Activated CD4-positive, alpha-beta memory T cell treated with anti-CD3 and anti-CD28 coated beads, Interleukin-2, amount 10 ng/mL, durations not matched to agents 7 days and 5 days (primary cell): ENCODE data around the gene PCDHB15. TPM values are rescaled to one million over a fixed set of nuclear protein-coding genes. Genes with fewer than 3 reads are reported as not detected.
"Not testable (repeated sequence)": the region's sequence is repeated elsewhere in the genome, so short reads cannot be mapped to it uniquely, and the experiment has no call there.

Experiments
- CTCF ChIA-PET: fragments of 350-600 bp; sonication (Branson Sonifier 250); formaldehyde crosslinking; loops from one replicate; lab custom pipeline; 2021; ENCODE audit warnings: antibody characterized with exemption, inconsistent platforms; lab: Charles Lee
- POLR2A ChIA-PET: fragments of 350-600 bp; sonication (Branson Sonifier 250); formaldehyde crosslinking; loops from one replicate; lab custom pipeline; 2021; ENCODE audit warnings: antibody characterized with exemption; lab: Charles Lee
- DNase-seq: peaks from one replicate; pipeline ENCODE4 v3.0.0-alpha.2; 2020
- H3K27ac Mint-ChIP-seq: one replicate; pipeline ENCODE4 v1.8.0; 2021; ENCODE audit warnings: mild to moderate bottlenecking, mixed read lengths
- H3K27me3 Mint-ChIP-seq: one replicate; pipeline ENCODE4 v1.8.0; 2021; ENCODE audit warnings: mixed read lengths
- H3K36me3 Mint-ChIP-seq: one replicate; pipeline ENCODE4 v1.8.0; 2021; ENCODE audit warnings: low read depth, mixed read lengths
- H3K4me1 Mint-ChIP-seq: one replicate; pipeline ENCODE4 v1.8.0; 2021; ENCODE audit warnings: mixed read lengths
- H3K4me3 Mint-ChIP-seq: one replicate; pipeline ENCODE4 v1.8.0; 2021; ENCODE audit warnings: mild to moderate bottlenecking, mixed read lengths
- H3K9me3 Mint-ChIP-seq: one replicate; pipeline ENCODE4 v1.8.0; 2021; ENCODE audit warnings: mixed read lengths
- total RNA-seq, 2 experiments: library from RNA; stranded (reverse); gene quantifications; one replicate each; pipeline ENCODE4 v1.2.3, GENCODE V29; 2021

Gene PCDHB15
- not detected for total RNA-seq

DNA sequence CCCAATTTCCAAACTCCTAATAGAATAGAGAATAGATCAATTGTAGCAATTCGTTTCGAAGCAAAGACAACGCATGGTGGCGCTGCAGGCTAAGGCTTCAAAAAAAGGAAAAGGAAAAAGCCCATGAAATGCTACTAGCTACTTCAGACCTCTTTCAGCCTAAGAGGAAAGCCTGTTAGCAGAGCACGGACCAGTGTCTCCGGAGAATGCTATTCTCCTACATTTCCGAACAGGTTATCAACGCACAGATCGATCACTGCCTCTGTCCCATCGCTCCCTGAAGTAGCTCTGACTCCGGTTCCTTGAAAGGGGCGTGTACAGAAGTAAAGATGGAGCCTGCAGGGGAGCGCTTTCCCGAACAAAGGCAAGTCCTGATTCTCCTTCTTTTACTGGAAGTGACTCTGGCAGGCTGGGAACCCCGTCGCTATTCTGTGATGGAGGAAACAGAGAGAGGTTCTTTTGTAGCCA is at the start of gene PCDHB15:
PCDHB15 (plus strand) TSS at position 146 of the 468 bp plus-strand sequence; CDS start at position 330, 184 bp downstream.
- H3K4me1 Mint-ChIP-seq, result no peaks in the 10 kb centered on the region
- no peak within 1 kb of the TSS for H3K27ac Mint-ChIP-seq
- peaks cover 3% of the 10 kb centered on the region for H3K36me3 Mint-ChIP-seq
- POLR2A ChIA-PET, result no interaction called here
- CTCF ChIA-PET, result interaction anchor here (0.6 to 1.4 kb wide), 2 partner anchors 268 to 489 kb away, joined by 3 read pairs; no protein-coding TSS in a partner anchor
- no peak within 1 kb of the TSS for H3K4me3 Mint-ChIP-seq
- no peak for DNase-seq
- peaks cover 55% of the 10 kb centered on the region for H3K9me3 Mint-ChIP-seq
- H3K27me3 Mint-ChIP-seq, result peaks cover 4% of the 10 kb centered on the region

DNA sequence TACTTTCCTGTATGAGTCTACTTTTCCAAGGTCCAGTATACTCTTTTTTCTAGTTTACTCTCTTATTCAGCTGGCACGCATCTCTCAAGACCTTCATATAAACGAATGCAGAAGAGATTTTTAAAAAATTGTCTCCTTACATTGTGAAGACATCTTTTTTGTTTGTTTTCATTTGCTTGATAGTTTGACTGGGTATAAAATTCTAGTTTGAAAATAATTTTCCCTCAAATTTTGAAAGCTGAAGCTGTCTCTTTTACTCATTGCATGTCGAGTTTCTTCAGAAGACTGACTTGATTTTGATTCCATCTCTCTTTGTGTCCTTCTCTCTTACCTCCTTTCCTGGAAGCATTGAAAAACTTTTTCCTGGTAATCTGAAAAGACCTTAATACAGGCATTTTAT is 48.8 kb upstream of the PCDHB15 start:
- ChIA-PET POLR2A (no interaction called here), CTCF (interaction anchor here (1.5 kb wide), 1 partner anchor 10 kb away, joined by 4 read pairs; the partner anchor contains the start of gene PCDHB9)
- no peaks in the 10 kb centered on the region for H3K4me1 Mint-ChIP-seq

DNA sequence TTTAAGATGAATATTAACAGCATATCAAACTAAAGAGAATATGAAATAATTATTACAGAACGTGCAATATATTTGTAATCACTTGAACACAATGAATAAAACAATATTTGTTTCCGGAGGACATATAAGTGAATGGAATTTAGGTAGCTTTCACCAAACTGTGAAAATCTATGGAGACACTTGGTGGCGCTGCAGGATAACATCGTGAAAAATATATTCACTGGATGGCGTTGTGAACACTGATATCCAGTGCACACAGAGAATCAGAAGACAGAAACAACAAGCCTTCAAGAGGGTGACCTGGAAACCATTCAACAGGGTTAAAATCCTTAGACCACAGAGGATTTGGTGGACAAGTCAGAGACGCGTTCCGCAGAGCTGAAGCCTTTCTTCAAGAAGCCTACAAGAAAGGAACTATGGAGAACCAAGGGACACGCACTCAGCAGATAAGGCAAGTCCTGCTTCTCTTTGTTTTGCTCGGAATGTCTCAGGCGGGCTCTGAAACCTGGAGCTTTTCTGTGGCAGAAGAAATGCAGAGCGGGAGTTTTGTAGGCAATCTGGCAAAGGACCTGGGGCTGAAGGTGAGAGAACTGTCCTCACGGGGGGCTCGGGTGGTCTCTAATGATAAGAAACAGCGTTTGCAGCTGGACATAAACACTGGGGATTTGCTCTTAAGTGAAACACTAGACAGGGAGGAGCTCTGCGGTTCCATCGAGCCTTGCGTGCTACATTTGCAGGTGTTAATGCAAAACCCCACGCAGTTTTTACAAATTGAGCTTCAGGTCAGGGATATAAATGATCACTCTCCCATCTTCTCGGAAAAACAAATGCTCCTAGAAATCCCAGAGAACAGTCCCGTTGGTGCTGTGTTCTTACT is 45.6 kb upstream of the PCDHB15 start, which contains the start of gene PCDHB11:
PCDHB11 (plus strand) TSS at position 269 of the 877 bp plus-strand sequence; CDS start at position 417, 148 bp downstream.
- peaks cover 2% of the 10 kb centered on the region for H3K36me3 Mint-ChIP-seq
- H3K27ac Mint-ChIP-seq, result no peak within 1 kb of the TSS
- CTCF ChIA-PET, result interaction anchor here (1.0 kb wide), 1 partner anchor 218 kb away, joined by 3 read pairs; the partner anchor contains the start of gene PCDHGB7
- no peaks in the 10 kb centered on the region for H3K4me1 Mint-ChIP-seq
- POLR2A ChIA-PET, result no interaction called here
- no peaks in the 10 kb centered on the region for H3K27me3 Mint-ChIP-seq
- H3K9me3 Mint-ChIP-seq, result peaks cover 14% of the 10 kb centered on the region
- DNase-seq, result no peak
- no peak within 1 kb of the TSS for H3K4me3 Mint-ChIP-seq

More for the DNA sequence above, 48.8 kb upstream of the PCDHB15 start:
- no peak overlapping the region for H3K4me3 Mint-ChIP-seq
- peaks cover 22% of the 10 kb centered on the region for H3K9me3 Mint-ChIP-seq
- no peak for DNase-seq
- no peak overlapping the region for H3K27ac Mint-ChIP-seq
- H3K27me3 Mint-ChIP-seq, result peaks cover 7% of the 10 kb centered on the region
- H3K36me3 Mint-ChIP-seq, result no peaks in the 10 kb centered on the region

DNA sequence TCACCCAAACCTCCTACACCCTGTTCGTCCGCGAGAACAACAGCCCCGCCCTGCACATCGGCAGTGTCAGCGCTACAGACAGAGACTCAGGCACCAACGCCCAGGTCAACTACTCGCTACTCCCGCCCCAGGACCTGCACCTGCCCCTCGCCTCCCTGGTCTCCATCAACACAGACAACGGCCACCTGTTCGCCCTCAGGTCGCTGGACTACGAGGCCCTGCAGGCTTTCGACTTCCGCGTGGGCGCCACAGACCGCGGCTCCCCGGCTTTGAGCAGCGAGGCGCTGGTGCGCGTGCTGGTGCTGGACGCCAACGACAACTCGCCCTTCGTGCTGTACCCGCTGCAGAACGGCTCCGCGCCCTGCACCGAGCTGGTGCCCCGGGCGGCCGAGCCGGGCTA is 44.1 kb upstream of the PCDHB15 start:
- H3K36me3 Mint-ChIP-seq, CTCF ChIA-PET, H3K4me3 Mint-ChIP-seq, POLR2A ChIA-PET, H3K27me3 Mint-ChIP-seq, H3K27ac Mint-ChIP-seq, DNase-seq, H3K4me1 Mint-ChIP-seq: not testable (repeated sequence)
- peaks cover 13% of the 10 kb centered on the region for H3K9me3 Mint-ChIP-seq

DNA sequence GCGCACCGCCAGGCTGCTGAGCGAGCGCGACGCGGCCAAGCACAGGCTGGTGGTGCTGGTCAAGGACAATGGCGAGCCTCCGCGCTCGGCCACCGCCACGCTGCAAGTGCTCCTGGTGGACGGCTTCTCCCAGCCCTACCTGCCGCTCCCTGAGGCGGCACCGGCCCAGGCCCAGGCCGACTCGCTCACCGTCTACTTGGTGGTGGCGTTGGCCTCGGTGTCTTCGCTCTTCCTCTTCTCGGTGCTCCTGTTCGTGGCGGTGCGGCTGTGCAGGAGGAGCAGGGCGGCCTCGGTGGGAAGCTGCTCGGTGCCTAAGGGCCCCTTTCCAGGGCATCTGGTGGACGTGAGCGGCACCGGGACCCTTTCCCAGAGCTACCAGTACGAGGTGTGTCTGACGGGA is 43.5 kb upstream of the PCDHB15 start:
- H3K27me3 Mint-ChIP-seq, H3K4me1 Mint-ChIP-seq, H3K9me3 Mint-ChIP-seq, CTCF ChIA-PET, H3K36me3 Mint-ChIP-seq, POLR2A ChIA-PET, H3K27ac Mint-ChIP-seq, H3K4me3 Mint-ChIP-seq, DNase-seq: not testable (repeated sequence)

DNA sequence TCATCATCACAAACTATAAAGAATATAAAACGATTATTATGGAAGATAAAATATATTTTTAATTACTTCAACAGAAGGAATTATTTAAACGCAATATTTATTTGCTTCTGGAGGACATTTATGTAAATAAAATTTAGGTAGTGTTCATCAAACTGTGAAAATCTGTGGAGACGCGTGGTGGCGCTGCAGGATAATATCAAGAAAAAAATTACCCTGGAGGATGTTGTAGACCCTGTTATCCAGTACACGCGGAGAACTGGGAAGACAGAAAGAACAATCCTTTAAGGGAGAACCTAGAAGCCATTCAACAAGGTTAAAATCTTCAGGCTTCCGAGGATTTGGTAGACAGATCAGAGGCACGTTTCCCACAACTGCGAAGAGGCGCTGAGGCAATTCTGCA is 36.7 kb upstream of the PCDHB15 start, which contains the start of gene PCDHB12:
PCDHB12 (plus strand) TSS at position 242 of the 400 bp plus-strand sequence. CDS start 189 bp downstream, outside the sequence.
- Mint-ChIP-seq H3K36me3 (no peaks in the 10 kb centered on the region), H3K9me3 (no peaks in the 10 kb centered on the region), H3K4me3 (no peak within 1 kb of the TSS), H3K4me1 (no peaks in the 10 kb centered on the region), H3K27me3 (peaks cover 5% of the 10 kb centered on the region), H3K27ac (no peak within 1 kb of the TSS)
- no peak for DNase-seq
- ChIA-PET POLR2A (no interaction called here), CTCF (no interaction called here)

DNA sequence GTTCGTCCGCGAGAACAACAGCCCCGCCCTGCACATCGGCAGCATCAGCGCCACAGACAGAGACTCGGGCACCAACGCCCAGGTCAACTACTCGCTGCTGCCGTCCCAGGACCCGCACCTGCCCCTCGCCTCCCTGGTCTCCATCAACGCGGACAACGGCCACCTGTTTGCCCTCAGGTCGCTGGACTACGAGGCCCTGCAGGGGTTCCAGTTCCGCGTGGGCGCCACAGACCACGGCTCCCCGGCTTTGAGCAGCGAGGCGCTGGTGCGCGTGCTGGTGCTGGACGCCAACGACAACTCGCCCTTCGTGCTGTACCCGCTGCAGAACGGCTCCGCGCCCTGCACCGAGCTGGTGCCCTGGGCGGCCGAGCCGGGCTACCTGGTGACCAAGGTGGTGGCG is 34.9 kb upstream of the PCDHB15 start:
- H3K27me3 Mint-ChIP-seq, result peaks cover 15% of the 10 kb centered on the region
- H3K36me3 Mint-ChIP-seq, H3K4me1 Mint-ChIP-seq, H3K4me3 Mint-ChIP-seq, H3K27ac Mint-ChIP-seq, POLR2A ChIA-PET, H3K9me3 Mint-ChIP-seq, CTCF ChIA-PET, DNase-seq: not testable (repeated sequence)

DNA sequence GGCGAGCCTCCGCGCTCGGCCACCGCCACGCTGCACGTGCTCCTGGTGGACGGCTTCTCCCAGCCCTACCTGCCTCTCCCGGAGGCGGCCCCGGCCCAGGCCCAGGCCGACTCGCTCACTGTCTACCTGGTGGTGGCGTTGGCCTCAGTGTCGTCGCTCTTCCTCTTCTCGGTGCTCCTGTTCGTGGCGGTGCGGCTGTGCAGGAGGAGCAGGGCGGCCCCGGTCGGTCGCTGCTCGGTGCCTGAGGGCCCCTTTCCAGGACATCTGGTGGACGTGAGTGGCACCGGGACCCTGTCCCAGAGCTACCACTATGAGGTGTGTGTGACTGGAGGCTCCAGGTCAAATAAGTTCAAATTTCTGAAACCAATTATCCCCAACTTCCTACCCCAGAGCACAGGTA is 34.3 kb upstream of the PCDHB15 start:
- H3K27ac Mint-ChIP-seq, H3K4me3 Mint-ChIP-seq, H3K36me3 Mint-ChIP-seq, H3K4me1 Mint-ChIP-seq, DNase-seq, POLR2A ChIA-PET, H3K9me3 Mint-ChIP-seq, CTCF ChIA-PET: not testable (repeated sequence)
- H3K27me3 Mint-ChIP-seq, result peaks cover 16% of the 10 kb centered on the region

DNA sequence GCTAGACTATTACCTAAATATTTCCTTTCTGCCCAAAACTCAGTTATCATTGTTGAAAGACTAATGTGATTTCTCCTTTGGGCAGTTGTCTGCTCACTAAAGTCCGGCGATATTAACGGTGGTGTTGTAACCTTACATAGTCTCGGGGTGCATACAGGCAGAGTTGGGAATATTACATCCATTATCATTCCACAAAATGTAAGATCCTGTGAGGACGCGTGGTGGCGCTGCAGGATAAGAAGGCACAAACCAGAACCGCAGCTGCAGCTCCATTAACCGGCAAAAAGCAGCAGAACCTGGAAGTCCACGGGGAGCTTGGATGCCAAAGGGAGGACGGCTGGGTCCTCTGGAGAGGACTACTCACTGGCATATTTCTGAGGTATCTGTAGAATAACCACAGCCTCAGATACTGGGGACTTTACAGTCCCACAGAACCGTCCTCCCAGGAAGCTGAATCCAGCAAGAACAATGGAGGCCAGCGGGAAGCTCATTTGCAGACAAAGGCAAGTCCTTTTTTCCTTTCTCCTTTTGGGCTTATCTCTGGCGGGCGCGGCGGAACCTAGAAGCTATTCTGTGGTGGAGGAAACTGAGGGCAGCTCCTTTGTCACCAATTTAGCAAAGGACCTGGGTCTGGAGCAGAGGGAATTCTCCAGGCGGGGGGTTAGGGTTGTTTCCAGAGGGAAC is 31.4 kb upstream of the PCDHB15 start, which contains the start of gene PCDHB13:
PCDHB13 (plus strand) TSS at position 264 of the 684 bp plus-strand sequence; CDS start at position 469, 205 bp downstream.
- CTCF ChIA-PET, result interaction anchor here (0.7 kb wide), 1 partner anchor 35 kb away, joined by 3 read pairs; no protein-coding TSS in a partner anchor
- Mint-ChIP-seq H3K27me3 (peaks cover 19% of the 10 kb centered on the region), H3K9me3 (peaks cover 20% of the 10 kb centered on the region)
- H3K4me1 Mint-ChIP-seq, H3K36me3 Mint-ChIP-seq, H3K4me3 Mint-ChIP-seq, DNase-seq, H3K27ac Mint-ChIP-seq, POLR2A ChIA-PET: not testable (repeated sequence)

DNA sequence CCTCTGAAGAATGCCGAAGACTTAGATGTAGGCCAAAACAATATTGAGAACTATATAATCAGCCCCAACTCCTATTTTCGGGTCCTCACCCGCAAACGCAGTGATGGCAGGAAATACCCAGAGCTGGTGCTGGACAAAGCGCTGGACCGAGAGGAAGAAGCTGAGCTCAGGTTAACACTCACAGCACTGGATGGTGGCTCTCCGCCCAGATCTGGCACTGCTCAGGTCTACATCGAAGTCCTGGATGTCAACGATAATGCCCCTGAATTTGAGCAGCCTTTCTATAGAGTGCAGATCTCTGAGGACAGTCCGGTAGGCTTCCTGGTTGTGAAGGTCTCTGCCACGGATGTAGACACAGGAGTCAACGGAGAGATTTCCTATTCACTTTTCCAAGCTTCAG is 30.6 kb upstream of the PCDHB15 start:
- H3K36me3 Mint-ChIP-seq, H3K4me1 Mint-ChIP-seq, H3K27ac Mint-ChIP-seq, POLR2A ChIA-PET, DNase-seq, H3K4me3 Mint-ChIP-seq: not testable (repeated sequence)
- H3K27me3 Mint-ChIP-seq, result peaks cover 16% of the 10 kb centered on the region
- CTCF ChIA-PET, result interaction anchor here (0.7 kb wide), 1 partner anchor 36 kb away, joined by 3 read pairs; no protein-coding TSS in a partner anchor
- H3K9me3 Mint-ChIP-seq, result peaks cover 23% of the 10 kb centered on the region

DNA sequence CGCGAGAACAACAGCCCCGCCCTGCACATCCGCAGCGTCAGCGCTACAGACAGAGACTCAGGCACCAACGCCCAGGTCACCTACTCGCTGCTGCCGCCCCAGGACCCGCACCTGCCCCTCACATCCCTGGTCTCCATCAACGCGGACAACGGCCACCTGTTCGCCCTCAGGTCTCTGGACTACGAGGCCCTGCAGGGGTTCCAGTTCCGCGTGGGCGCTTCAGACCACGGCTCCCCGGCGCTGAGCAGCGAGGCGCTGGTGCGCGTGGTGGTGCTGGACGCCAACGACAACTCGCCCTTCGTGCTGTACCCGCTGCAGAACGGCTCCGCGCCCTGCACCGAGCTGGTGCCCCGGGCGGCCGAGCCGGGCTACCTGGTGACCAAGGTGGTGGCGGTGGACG is 29.7 kb upstream of the PCDHB15 start:
- H3K27ac Mint-ChIP-seq, DNase-seq, H3K4me1 Mint-ChIP-seq, CTCF ChIA-PET, H3K4me3 Mint-ChIP-seq, H3K36me3 Mint-ChIP-seq, POLR2A ChIA-PET: not testable (repeated sequence)
- peaks cover 25% of the 10 kb centered on the region for H3K9me3 Mint-ChIP-seq
- peaks cover 14% of the 10 kb centered on the region for H3K27me3 Mint-ChIP-seq

DNA sequence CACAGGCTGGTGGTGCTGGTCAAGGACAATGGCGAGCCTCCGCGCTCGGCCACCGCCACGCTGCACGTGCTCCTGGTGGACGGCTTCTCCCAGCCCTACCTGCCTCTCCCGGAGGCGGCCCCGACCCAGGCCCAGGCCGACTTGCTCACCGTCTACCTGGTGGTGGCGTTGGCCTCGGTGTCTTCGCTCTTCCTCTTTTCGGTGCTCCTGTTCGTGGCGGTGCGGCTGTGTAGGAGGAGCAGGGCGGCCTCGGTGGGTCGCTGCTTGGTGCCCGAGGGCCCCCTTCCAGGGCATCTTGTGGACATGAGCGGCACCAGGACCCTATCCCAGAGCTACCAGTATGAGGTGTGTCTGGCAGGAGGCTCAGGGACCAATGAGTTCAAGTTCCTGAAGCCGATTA is 29.2 kb upstream of the PCDHB15 start:
- H3K36me3 Mint-ChIP-seq, H3K4me3 Mint-ChIP-seq, DNase-seq, CTCF ChIA-PET, POLR2A ChIA-PET, H3K4me1 Mint-ChIP-seq, H3K27ac Mint-ChIP-seq: not testable (repeated sequence)
- Mint-ChIP-seq H3K27me3 (peaks cover 14% of the 10 kb centered on the region), H3K9me3 (peaks cover 25% of the 10 kb centered on the region)
